Measurements from ENCODE around the gene KNDC1. TPM values are rescaled to one million over a fixed set of nuclear protein-coding genes. Genes with fewer than 3 reads are reported as not detected.
"Not testable (repeated sequence)": the region's sequence is repeated elsewhere in the genome, so short reads cannot be mapped to it uniquely, and the experiment has no call there.

The KNDC1 gene
- polyA plus RNA-seq, 3 donors, result 0.13 to 0.34 (median 0.28) TPM

GRCh38 chr10:133137486-133138145 is 22.4 kb upstream of the KNDC1 start:
- 83 to 87% (median 86%) methylated on average over 1 to 12 of the region's 12 CpGs for WGBS, 3 donors
- not testable (repeated sequence) for H3K27ac ChIP-seq (ENCODE audit: low read depth, low read length)

GRCh38 chr10:133139551-133140065 is 20.4 kb upstream of the KNDC1 start:
- WGBS, 3 donors, result 34 to 42% (median 34%) methylated on average over 12 to 17 of the region's 17 CpGs
- no peak overlapping the region for H3K27ac ChIP-seq (ENCODE audit: low read depth, low read length)

- H3K27ac ChIP-seq (ENCODE audit: low read depth, low read length), result no peak overlapping the region
- 57 to 71% (median 69%) methylated on average over 26 of the region's 26 CpGs for WGBS, 3 donors
Observed at GRCh38 chr10:133140417-133141143, 19.4 kb upstream of the KNDC1 start.

GRCh38 chr10:133141144-133141957 is 18.7 kb upstream of the KNDC1 start:
- H3K27ac ChIP-seq (ENCODE audit: low read depth, low read length), result no peak overlapping the region
- 69 to 79% (median 75%) methylated on average over 27 to 28 of the region's 28 CpGs for WGBS, 3 donors

- H3K27ac ChIP-seq (ENCODE audit: low read depth, low read length), result no peak overlapping the region
- WGBS, 3 donors, result 84 to 86% (median 85%) methylated on average over 24 to 27 of the region's 27 CpGs
Observed at GRCh38 chr10:133141958-133142340, 18.1 kb upstream of the KNDC1 start.

GRCh38 chr10:133142523-133143199 is 17.4 kb upstream of the KNDC1 start:
- 74 to 85% (median 82%) methylated on average over 24 of the region's 24 CpGs for WGBS, 3 donors
- no peak overlapping the region for H3K27ac ChIP-seq (ENCODE audit: low read depth, low read length)

- 28 to 73% (median 56%) methylated on average over 10 of the region's 10 CpGs for WGBS, 3 donors
Observed at GRCh38 chr10:133143200-133143533, 16.9 kb upstream of the KNDC1 start.

GRCh38 chr10:133143546-133143945 is 16.5 kb upstream of the KNDC1 start:
- WGBS, 3 donors, result 39 to 62% (median 54%) methylated on average over 9 of the region's 9 CpGs
- H3K27ac ChIP-seq (ENCODE audit: low read depth, low read length), result no peak overlapping the region

More at GRCh38 chr10:133143200-133143533, 16.9 kb upstream of the KNDC1 start:
- no peak overlapping the region for H3K27ac ChIP-seq (ENCODE audit: low read depth, low read length)

GRCh38 chr10:133144771-133145170 is 15.2 kb upstream of the KNDC1 start:
- WGBS, 3 donors, result 78 to 90% (median 87%) methylated on average over 7 of the region's 7 CpGs
- H3K27ac ChIP-seq (ENCODE audit: low read depth, low read length), result no peak overlapping the region

GRCh38 chr10:133150226-133150625 is 9.8 kb upstream of the KNDC1 start:
- H3K27ac ChIP-seq (ENCODE audit: low read depth, low read length), result no peak overlapping the region
- 90 to 94% (median 93%) methylated on average over 8 of the region's 8 CpGs for WGBS, 3 donors

- WGBS, 3 donors, result 81 to 94% (median 91%) methylated on average over 12 of the region's 12 CpGs
- no peak overlapping the region for H3K27ac ChIP-seq (ENCODE audit: low read depth, low read length)
Observed at GRCh38 chr10:133150656-133151055, 9.4 kb upstream of the KNDC1 start.

- WGBS, 3 donors, result 88 to 94% (median 89%) methylated on average over 3 of the region's 3 CpGs
- H3K27ac ChIP-seq (ENCODE audit: low read depth, low read length), result not testable (repeated sequence)
Observed at GRCh38 chr10:133151071-133151470, 8.9 kb upstream of the KNDC1 start.

- no peak overlapping the region for H3K27ac ChIP-seq (ENCODE audit: low read depth, low read length)
- WGBS, 3 donors, result 25 to 52% (median 43%) methylated on average over 9 of the region's 9 CpGs
Observed at GRCh38 chr10:133151543-133151972, 8.5 kb upstream of the KNDC1 start.

- H3K27ac ChIP-seq (ENCODE audit: low read depth, low read length), result no peak overlapping the region
- WGBS, 3 donors, result 63 to 75% (median 74%) methylated on average over 4 of the region's 4 CpGs
Observed at GRCh38 chr10:133154411-133154810, 5.6 kb upstream of the KNDC1 start.

- H3K27ac ChIP-seq (ENCODE audit: low read depth, low read length), result no peak overlapping the region
- WGBS, 3 donors, result 89% methylated on average over 28 of the region's 30 CpGs
Observed at GRCh38 chr10:133154996-133155778, 4.8 kb upstream of the KNDC1 start.

GRCh38 chr10:133156674-133157579 is 3.1 kb upstream of the KNDC1 start:
- WGBS, 3 donors, result 63 to 71% (median 69%) methylated on average over 24 of the region's 24 CpGs
- no peak overlapping the region for H3K27ac ChIP-seq (ENCODE audit: low read depth, low read length)

All from adipose tissue (tissue), 3 donors.